ENCODE results near the gene ERC2.

Gene ERC2

GRCh38 chr3:55770077-55770476 lies 698.2 kb downstream of the ERC2 start:
- DNase-seq: no peak

GRCh38 chr3:55766753-55767152 lies 701.5 kb downstream of the ERC2 start:
- DNase-seq: no peak

GRCh38 chr3:55765906-55766701 lies 702.2 kb downstream of the ERC2 start:
- no peak for DNase-seq

- no peak for DNase-seq
Measured at GRCh38 chr3:55765398-55765797, 702.9 kb downstream of the ERC2 start.

- DNase-seq: no peak
Measured at GRCh38 chr3:55756976-55757375, 711.3 kb downstream of the ERC2 start.

- DNase-seq: no peak
Measured at GRCh38 chr3:55755516-55756205, 712.6 kb downstream of the ERC2 start.

- DNase-seq: no peak
Measured at GRCh38 chr3:55752911-55753310, 715.4 kb downstream of the ERC2 start.

GRCh38 chr3:55751730-55752129 lies 716.5 kb downstream of the ERC2 start:
- no peak for DNase-seq

- DNase-seq: no peak
Measured at GRCh38 chr3:55750525-55750924, 717.7 kb downstream of the ERC2 start.

- no peak for DNase-seq
Measured at GRCh38 chr3:55749036-55749435, 719.2 kb downstream of the ERC2 start.

GRCh38 chr3:55746808-55747413 lies 721.4 kb downstream of the ERC2 start:
- DNase-seq: no peak

GRCh38 chr3:55742832-55743136 lies 725.5 kb downstream of the ERC2 start:
- DNase-seq: no peak

GRCh38 chr3:55742022-55742831 lies 726.0 kb downstream of the ERC2 start:
- DNase-seq: no peak

- DNase-seq: no peak
Measured at GRCh38 chr3:55737186-55737585, 731.1 kb downstream of the ERC2 start.

- no peak for DNase-seq
Measured at GRCh38 chr3:55735976-55736375, 732.3 kb downstream of the ERC2 start.

GRCh38 chr3:55731741-55732140 lies 736.5 kb downstream of the ERC2 start:
- DNase-seq: no peak

GRCh38 chr3:55729546-55729945 lies 738.7 kb downstream of the ERC2 start:
- no peak for DNase-seq

- DNase-seq: no peak
Measured at GRCh38 chr3:55728461-55729100, 739.7 kb downstream of the ERC2 start.

- DNase-seq: no peak
Measured at GRCh38 chr3:55726501-55726775, 741.8 kb downstream of the ERC2 start.

- DNase-seq: no peak
Measured at GRCh38 chr3:55725681-55726500, 742.4 kb downstream of the ERC2 start.

- no peak for DNase-seq
Measured at GRCh38 chr3:55724821-55725220, 743.4 kb downstream of the ERC2 start.

- no peak for DNase-seq
Measured at GRCh38 chr3:55724407-55724784, 743.9 kb downstream of the ERC2 start.

Data from NCI-H774 (cell line).